Hepatocyte (in vitro differentiated cells): ENCODE results near the gene RPS6KA5.

ENCODE experiments used
- EZH2 ChIP-seq: fragments of 200-600 bp; sonication (generic); IDR thresholded peaks from 2 replicates; pipeline ENCODE4 v1.6.1; 2016; ENCODE audit warnings: antibody characterized with exemption, mild to moderate bottlenecking, borderline replicate concordance
- EZH2phosphoT487 ChIP-seq: fragments of 200-600 bp; sonication (generic); IDR thresholded peaks from one replicate; pipeline ENCODE4 v1.6.1; 2018; ENCODE audit warnings: antibody characterized with exemption, mild to moderate bottlenecking, low read depth, moderate library complexity; ENCODE audit not compliant: unreplicated experiment, severe bottlenecking
- TF ChIP-seq, protein P1 (sequence below): fragments of 200-600 bp; sonication (generic); IDR thresholded peaks from 2 replicates; pipeline ENCODE4 v1.5.1; 2016; ENCODE audit warnings: antibody characterized with exemption, mild to moderate bottlenecking; ENCODE audit not compliant: poor library complexity

DNA sequence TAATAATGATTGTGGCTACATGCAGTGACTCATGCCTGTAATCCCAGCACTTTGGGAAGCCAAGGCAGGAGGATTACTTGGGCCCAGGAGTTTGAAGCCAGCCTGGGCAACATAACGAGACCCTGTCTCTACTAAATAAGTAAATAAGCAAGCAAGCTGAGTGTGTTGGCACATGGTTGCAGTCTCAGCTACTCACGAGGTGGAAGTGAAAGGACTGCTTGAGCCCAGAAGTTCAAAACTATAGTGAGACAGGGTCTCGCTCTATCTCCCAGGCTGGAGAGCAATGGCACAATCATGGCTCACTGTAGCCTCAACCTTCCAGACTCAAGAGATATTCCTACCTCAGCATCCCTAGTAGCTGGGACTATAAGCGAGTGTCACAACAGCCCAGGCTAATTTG, 64.7 kb downstream of the RPS6KA5 start:
- TF ChIP-seq, protein P1, sequence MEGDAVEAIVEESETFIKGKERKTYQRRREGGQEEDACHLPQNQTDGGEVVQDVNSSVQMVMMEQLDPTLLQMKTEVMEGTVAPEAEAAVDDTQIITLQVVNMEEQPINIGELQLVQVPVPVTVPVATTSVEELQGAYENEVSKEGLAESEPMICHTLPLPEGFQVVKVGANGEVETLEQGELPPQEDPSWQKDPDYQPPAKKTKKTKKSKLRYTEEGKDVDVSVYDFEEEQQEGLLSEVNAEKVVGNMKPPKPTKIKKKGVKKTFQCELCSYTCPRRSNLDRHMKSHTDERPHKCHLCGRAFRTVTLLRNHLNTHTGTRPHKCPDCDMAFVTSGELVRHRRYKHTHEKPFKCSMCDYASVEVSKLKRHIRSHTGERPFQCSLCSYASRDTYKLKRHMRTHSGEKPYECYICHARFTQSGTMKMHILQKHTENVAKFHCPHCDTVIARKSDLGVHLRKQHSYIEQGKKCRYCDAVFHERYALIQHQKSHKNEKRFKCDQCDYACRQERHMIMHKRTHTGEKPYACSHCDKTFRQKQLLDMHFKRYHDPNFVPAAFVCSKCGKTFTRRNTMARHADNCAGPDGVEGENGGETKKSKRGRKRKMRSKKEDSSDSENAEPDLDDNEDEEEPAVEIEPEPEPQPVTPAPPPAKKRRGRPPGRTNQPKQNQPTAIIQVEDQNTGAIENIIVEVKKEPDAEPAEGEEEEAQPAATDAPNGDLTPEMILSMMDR: no peak
- TF ChIP-seq EZH2 (no peak), EZH2phosphoT487 (no peak)
